NCI-H345 (cell line): ENCODE results near the gene VWA2.
A peak's percentile ranks its signal among the peaks of the same experiment; 100 is the strongest.

Source experiments
- DNase-seq: peaks from one replicate; lab custom pipeline; 2025; lab: John Stamatoyannopoulos, UW

The VWA2 gene, protein sequence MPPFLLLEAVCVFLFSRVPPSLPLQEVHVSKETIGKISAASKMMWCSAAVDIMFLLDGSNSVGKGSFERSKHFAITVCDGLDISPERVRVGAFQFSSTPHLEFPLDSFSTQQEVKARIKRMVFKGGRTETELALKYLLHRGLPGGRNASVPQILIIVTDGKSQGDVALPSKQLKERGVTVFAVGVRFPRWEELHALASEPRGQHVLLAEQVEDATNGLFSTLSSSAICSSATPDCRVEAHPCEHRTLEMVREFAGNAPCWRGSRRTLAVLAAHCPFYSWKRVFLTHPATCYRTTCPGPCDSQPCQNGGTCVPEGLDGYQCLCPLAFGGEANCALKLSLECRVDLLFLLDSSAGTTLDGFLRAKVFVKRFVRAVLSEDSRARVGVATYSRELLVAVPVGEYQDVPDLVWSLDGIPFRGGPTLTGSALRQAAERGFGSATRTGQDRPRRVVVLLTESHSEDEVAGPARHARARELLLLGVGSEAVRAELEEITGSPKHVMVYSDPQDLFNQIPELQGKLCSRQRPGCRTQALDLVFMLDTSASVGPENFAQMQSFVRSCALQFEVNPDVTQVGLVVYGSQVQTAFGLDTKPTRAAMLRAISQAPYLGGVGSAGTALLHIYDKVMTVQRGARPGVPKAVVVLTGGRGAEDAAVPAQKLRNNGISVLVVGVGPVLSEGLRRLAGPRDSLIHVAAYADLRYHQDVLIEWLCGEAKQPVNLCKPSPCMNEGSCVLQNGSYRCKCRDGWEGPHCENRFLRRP

DNA sequence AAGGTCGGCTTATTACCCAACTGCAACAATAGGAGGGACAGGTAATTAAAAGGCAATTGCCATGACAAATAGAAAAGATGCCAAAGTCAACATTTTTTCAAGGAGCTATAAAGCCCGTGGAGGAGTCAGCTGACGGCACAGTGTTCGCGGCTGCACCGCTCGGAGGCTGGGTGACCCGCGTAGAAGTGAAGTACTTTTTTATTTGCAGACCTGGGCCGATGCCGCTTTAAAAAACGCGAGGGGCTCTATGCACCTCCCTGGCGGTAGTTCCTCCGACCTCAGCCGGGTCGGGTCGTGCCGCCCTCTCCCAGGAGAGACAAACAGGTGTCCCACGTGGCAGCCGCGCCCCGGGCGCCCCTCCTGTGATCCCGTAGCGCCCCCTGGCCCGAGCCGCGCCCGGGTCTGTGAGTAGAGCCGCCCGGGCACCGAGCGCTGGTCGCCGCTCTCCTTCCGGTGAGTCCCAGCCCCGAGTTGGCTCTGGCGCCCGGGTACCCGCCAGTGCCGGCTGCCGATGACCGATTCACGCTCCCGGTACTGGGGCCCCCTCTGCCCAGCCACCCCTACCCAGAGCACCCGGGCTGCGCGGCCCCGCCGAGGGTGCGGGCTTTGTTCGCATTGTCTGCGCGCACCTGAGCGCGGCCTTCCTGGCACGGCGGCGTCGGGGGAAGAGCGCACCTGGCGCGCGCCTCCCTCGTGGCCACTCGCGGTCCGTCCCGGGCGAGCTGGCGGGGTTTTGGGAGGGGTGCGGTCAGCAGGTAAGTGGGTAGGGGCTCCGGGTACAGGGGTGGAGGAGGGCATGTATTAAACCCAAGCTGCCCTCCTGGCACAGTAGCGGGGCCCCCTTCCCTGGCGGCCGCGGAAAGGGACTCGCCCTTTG, at the start of gene VWA2:
Gene VWA2, plus strand, starts transcription at position 138 of the 877 bp plus-strand sequence. CDS start 9,460 bp downstream, outside the sequence.
- peak; percentile 63 for DNase-seq

DNA sequence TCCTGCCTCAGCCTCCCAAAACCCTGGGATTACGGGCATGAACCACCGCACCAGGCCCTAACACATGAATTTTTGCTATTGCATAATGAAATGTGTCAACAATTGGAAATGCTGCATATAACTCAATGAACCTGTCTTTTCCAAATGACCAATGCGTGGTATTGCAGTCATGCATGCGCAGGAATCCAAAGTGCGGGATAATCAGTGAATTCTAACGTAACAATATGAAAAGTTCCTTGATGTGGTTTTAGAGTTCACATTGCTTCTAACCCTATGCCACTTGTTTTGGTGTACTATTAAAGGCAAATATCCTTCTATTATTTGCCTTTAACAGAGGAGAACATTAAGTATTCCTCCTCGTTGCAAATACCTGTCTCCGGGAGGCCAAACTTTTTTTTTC, 49.4 kb upstream of the VWA2 start:
- no peak for DNase-seq

- DNase-seq = no peak
Observed at GRCh38 chr10:114195079-114195478, 44.0 kb upstream of the VWA2 start.

GRCh38 chr10:114199239-114199638, 39.8 kb upstream of the VWA2 start:
- DNase-seq = no peak

DNA sequence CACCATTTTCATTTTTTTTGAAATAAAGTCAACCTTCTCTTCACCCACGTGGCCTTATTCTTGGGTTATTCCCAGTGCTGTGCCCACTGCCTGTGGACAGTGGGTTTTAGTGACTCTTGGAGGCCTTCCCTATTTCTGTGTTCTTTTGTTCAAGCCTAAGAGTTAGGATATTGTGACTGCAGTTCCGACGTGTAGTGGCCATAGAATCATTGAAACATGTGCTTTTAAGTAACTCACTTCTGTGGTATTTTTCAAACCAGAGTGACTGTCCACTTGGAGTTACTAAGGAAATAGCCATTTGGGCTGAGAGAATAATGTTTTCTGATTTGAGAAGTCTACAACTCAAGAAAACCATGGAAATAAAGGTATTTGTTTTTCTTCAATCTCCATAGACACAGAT, 36.2 kb upstream of the VWA2 start:
- no peak for DNase-seq

- DNase-seq = no peak
Observed at GRCh38 chr10:114206902-114207301, 32.2 kb upstream of the VWA2 start.

GRCh38 chr10:114207349-114207748, 31.7 kb upstream of the VWA2 start:
- no peak for DNase-seq

DNA sequence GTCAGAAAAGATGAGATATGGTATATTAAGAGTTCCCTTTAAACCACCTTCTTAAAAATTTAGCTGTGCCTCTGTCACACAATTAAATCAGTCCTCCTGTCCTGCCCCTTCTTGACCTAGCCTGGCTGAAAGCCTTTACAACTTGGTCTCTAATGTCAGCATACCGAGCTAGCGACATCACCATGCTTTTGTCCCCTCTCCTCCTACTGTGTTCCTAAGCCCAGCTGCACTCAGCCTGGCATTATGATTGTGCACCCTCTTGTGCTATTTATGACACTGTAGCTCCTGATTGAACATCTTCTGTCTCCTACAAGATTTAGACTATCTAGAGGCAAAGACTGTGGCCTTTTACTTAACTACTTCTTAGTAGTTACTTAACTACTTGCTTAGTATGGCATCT, 30.7 kb upstream of the VWA2 start:
- DNase-seq = no peak

DNA sequence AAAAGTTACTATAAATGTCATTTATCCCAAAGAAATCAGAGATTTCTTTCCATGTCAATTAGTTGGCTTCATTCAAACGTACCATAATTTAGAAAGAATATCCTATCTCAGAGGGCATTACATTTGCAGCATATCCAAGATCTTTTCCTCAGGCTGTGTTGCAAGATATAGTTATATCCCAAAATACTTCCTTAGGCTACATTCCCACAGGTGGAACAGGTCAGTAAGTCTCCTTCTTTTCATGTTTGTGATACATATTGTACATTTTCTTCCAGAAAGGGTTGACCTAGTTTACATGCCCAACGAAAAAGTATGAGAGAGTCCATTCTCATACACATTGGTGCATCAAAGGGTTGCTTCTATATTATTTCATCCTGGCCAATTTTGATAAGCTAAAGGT, 26.9 kb upstream of the VWA2 start:
- DNase-seq = no peak

DNA sequence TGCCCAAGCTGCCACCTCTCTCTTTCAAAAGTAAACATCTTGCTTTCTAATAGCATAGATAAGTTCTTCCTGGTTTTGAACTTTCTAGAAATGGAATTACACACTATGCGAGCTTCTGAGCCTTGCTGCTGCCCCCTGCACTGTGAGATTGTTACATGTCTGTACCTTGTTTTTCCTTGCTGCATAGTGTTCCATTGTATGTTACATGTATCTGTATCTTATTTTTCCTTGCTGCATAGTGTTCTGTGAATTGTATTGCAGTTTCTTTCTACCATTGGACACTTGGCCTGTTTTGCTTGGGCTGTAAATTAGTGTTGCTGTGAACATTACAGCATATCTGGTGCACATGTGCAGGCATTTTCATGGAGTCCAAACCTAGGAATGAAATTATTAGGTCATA, 24.0 kb upstream of the VWA2 start:
- DNase-seq = no peak

DNA sequence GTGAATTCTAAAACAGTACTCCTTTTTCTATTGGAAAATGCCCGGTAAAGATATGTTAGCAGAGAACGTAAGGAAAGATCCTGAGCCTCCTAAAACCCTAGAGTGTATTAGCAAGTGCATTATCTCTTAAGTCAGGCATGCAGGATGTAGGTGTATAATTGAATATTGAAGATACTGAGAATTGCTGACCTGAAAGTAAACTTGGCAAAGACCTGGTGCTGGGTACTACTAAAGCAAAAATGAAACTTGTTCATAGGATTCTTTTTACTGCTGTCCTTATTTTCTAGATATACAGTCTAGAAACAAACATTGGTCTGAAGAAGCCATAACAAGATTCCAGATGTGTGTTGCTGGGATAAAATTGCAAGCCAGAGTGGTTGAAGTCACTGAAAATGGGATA, 18.8 kb upstream of the VWA2 start:
- DNase-seq = no peak

DNA sequence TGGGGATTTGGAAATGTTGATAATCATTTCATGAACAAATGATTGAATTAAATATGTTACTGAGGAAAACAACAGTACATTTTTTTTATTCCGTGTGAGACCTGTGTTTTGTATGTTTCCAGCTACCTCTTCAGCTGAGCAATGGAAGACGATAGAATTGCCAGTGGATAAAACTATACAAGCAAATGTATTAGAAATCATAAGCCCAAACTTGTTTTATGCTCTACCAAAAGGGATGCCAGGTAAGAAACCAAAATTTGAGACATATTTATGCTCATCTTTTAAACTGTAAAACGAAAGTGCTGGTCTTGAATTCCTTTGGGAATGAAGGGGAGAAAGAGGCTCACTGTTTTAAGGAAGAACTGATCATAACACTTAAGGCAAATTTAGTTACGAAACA, 17.8 kb upstream of the VWA2 start:
- DNase-seq = no peak

DNA sequence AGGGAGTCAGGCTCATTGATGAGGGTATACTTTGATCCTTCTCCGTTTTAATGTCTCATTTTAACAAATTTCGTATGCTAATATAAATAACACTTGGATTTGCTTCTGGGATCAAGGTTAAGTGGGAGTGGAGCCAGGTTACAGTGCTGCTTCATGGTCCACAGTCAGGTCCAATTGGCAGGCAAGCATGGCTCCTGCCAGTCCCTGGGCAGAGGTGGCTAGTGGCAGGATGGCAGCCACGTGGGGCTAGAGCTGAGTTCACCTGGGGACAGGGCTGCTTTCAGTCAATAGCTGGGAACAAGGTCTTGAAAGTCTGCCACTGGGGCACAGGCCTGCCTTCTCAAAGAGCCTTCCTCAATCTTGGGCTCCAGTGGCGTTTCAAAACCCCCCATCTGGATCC, 16.0 kb upstream of the VWA2 start:
- DNase-seq = no peak

- no peak for DNase-seq
Observed at GRCh38 chr10:114228156-114228555, 10.9 kb upstream of the VWA2 start.

- DNase-seq = no peak
Observed at GRCh38 chr10:114232561-114233176, 6.4 kb upstream of the VWA2 start.

DNA sequence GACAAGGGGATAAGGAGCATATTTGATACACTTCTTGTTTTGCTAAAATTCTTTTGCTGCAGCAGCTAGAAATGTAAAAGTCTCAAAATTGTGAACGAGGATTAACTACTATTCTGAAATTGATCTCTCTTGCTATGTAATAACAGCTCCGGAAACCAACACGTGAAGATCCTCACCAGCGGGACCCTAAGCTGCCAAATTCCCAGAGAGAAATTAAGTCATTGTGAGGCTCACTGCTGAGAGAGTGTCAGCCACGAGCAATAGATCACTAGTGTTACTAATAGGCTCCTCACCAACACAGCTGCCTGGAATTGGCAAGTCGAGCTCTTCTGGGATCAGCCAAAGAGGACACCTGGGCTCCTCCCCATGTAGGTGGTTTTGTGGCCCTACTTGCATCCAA, 5.6 kb upstream of the VWA2 start:
- no peak for DNase-seq

GRCh38 chr10:114234132-114234531, 4.9 kb upstream of the VWA2 start:
- no peak for DNase-seq

DNA sequence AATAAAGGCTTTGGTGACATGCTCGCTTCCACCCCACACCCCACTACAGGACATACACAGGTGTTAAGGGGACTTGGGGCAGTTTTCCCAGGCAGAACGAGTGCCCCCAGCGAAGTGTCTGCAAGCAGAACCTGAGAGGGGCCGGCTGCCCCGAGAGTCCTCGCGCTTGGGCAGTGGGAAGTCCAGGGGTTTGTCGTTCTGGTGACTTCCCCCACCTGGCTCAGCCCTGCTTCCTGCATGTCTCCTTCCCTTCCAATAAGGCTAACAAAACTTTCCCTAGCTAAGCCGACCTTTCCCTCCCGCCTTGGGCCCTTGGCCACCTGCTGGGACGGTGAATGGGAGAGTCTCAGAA, 916 bp downstream of the VWA2 start:
- DNase-seq = no peak

GRCh38 chr10:114242235-114242634, 3.2 kb downstream of the VWA2 start:
- DNase-seq = no peak

- DNase-seq = no peak
Observed at GRCh38 chr10:114243661-114244060, 4.6 kb downstream of the VWA2 start.

DNA sequence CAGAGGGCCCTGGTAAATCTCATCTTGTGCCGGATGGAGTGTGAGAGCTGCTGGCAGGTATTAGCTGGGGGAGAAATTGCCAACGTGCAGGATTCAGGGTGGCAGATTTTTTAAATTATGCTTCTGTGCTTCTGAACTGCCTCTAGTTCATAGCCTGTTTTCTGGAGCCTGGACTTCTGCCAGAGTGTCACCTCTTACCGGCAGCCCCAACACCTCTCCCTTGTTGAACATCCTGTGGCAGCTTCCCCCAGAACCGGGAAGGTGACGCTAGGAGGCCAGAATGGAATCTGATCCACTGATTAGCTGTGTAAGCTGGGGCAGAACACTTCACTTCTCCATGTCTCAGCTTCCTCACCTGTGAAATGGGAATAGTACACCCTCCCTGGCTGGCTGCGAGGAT, 5.1 kb downstream of the VWA2 start:
- DNase-seq = no peak

DNA sequence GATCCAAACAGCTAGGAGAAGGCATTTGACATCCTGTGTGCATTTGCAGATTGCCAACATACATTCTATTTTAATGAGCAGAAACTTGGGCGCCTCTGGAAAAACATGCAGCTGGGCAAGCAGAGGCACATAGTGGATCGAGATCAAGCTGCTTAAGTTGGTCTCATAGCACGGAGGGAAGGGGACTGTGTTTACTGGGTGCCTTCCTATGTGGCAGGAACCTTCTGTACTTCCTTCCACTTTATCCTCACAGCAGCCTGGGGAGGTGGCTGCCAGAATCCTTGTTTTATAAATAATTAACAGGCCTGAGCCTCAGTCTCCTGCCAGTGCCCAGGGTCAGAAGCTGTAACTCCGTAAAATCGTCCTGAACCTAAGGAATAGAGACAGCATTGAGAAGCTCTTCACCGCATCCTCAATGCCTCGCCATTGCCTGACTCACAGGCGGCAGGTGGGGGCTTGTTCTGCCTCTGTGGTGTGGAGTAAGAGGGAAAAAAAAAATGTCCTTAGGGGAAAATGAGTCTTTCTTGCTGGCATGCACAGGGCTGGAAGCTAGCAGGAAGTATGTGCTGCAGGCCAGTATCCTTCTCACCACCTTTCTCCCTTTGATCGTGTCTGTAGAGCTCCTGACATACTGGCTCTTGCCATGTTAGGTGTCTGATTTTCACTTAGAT, 6.2 kb downstream of the VWA2 start:
- no peak for DNase-seq
